Activated CD4-positive, alpha-beta T cell treated with anti-CD3 and anti-CD28 coated beads, Interleukin-2, amount 10 ng/mL, durations not matched to agents 7 days and 5 days (primary cell): ENCODE measurements around the gene NANOS1. TPM values are rescaled to one million over a fixed set of nuclear protein-coding genes. Genes with fewer than 3 reads are reported as not detected.
A peak's percentile ranks its signal among the peaks of the same experiment; 100 is the strongest.

Experiments
- CTCF ChIA-PET: fragments of 350-600 bp; sonication (Branson Sonifier 250); formaldehyde crosslinking; loops from one replicate; lab custom pipeline; 2021; ENCODE audit warnings: antibody characterized with exemption; lab: Charles Lee
- POLR2A ChIA-PET: fragments of 350-600 bp; sonication (Branson Sonifier 250); formaldehyde crosslinking; loops from one replicate; lab custom pipeline; 2021; ENCODE audit warnings: antibody characterized with exemption; lab: Charles Lee
- DNase-seq: peaks from one replicate; pipeline ENCODE4 v3.0.0-alpha.2; 2020
- H3K27ac Mint-ChIP-seq: one replicate; pipeline ENCODE4 v1.8.0; 2021; ENCODE audit warnings: mild to moderate bottlenecking, moderate library complexity, mixed read lengths
- H3K27me3 Mint-ChIP-seq: one replicate; pipeline ENCODE4 v1.8.0; 2021; ENCODE audit warnings: mixed read lengths
- H3K36me3 Mint-ChIP-seq: one replicate; pipeline ENCODE4 v1.8.0; 2021; ENCODE audit warnings: low read depth, mixed read lengths
- H3K4me1 Mint-ChIP-seq: one replicate; pipeline ENCODE4 v1.8.0; 2021; ENCODE audit warnings: mixed read lengths
- H3K4me3 Mint-ChIP-seq: one replicate; pipeline ENCODE4 v1.8.0; 2021; ENCODE audit warnings: mild to moderate bottlenecking, moderate library complexity, mixed read lengths
- H3K9me3 Mint-ChIP-seq: one replicate; pipeline ENCODE4 v1.8.0; 2021; ENCODE audit warnings: mixed read lengths
- total RNA-seq, 2 experiments: library from RNA; stranded (reverse); gene quantifications; one replicate each; pipeline ENCODE4 v1.2.3, GENCODE V29; 2021

Gene NANOS1
- total RNA-seq, 2 experiments from 2014 or later, result 0.12 to 0.19 TPM

DNA sequence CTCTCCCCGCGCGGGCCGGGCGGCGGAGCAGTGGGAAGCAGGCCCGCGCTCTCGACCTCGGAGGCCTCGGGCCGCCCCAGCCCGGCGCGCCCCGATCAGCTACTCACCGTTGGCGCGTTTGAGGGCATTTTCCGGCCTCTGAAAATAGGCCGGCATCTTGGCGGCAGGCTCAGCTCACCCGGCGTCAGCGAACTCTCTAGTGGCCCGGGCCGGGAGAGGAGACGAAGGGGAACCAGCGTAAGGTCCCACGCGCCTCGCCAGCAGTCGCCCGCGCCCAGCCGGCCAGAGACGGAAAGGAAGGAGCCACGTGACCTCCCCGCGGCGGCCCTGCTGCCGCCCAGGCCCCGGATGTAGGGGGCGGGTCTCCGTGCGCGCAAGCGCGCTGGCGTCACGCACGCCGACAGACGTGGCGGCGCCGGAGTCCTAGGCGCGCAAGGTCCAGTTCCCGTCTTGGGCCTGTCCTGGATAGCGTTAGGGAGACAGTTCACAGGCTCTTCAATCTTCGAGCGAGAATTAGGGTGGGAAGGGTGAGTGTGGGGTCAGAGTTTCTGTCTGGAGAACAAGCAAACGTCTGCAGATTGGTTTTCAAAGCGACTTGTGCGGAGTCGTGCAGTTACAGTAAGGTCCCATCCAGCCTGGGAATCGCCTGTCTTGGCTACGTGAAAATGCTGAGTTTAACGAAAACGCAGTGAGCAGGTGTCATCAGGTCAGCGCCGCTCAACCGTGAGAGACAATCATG is 51.2 kb downstream of the NANOS1 start, which contains the start of gene EIF3A:
Gene EIF3A (minus strand): TSS at position 297 of the 739 bp plus-strand sequence. CDS start 141 bp downstream, at position 156.
- H3K36me3 Mint-ChIP-seq, result peaks cover 29% of the 10 kb centered on the region

More for the DNA sequence above, 51.2 kb downstream of the NANOS1 start, which contains the start of gene EIF3A:
- DNase-seq, result peak; percentile 90
- Mint-ChIP-seq H3K9me3 (no peaks in the 10 kb centered on the region), H3K4me1 (peaks cover 49% of the 10 kb centered on the region), H3K4me3 (peak within 1 kb of the TSS; percentile 99), H3K27ac (peak within 1 kb of the TSS; percentile 95), H3K27me3 (no peaks in the 10 kb centered on the region)
- POLR2A ChIA-PET, result interaction anchor here (1.5 kb wide), 1 partner anchor 51 kb away, joined by 6 read pairs; no protein-coding TSS in a partner anchor
- CTCF ChIA-PET, result interaction anchor here (1.2 to 1.7 kb wide), 2 partner anchors 14 to 23 kb away, joined by 3 to 6 read pairs; partner anchors contain the start of gene DENND10

Other genes with a start within 250 kb of the NANOS1 start
- gene EIF3A, start 51.1 kb downstream of the NANOS1 start, total RNA-seq, result 100 to 1,000 TPM; 132 to 145 TPM
- 10 to 100 TPM; 45.4 to 49.4 TPM for gene DENND10, start 74.4 kb downstream of the NANOS1 start, total RNA-seq
- gene SFXN4, start 136.0 kb downstream of the NANOS1 start, total RNA-seq, result 10 to 100 TPM; 19.0 to 20.1 TPM
- 100 to 1,000 TPM; 121 to 122 TPM for gene PRDX3, start 149.1 kb downstream of the NANOS1 start, total RNA-seq
- gene GRK5, start 177.9 kb downstream of the NANOS1 start, total RNA-seq, result 10 to 100 TPM; 26.0 to 27.5 TPM